ENCODE results near the gene HTT-AS.

DNA sequence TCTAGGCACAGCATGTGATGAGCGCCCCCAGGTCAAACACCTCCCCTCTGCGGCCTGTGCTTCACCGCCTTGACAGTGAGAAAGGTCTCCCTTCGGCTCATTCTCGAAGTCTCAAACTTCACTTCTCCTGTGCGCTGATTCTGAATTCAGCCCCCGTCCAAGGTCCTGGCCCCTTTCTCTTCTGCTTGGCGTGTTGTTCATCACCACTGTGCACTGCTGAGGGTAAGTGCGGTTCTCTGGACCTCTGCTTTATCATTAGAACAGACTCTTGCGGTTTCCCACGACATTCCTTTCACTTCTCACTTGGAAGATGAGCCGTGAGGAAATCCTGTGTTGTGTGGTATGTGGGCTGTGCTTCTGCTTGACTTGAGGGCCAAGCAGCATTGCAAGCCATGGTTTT lies 11.9 kb downstream of the HTT-AS start:
- no peak for TF ChIP-seq POLR2AphosphoS5 (IDR thresholded peaks at IDR 0.05; ENCODE audit: low read depth, low read length)
- TF ChIP-seq POLR2A (IDR thresholded peaks at IDR 0.05; ENCODE audit: low read depth, low read length): no peak
- no peak for TF ChIP-seq TAF1 (IDR thresholded peaks at IDR 0.05; ENCODE audit: borderline replicate concordance, low read depth, low read length)
